ENCODE results near the gene TTYH1. TPM values are rescaled to one million over a fixed set of nuclear protein-coding genes. Genes with fewer than 3 reads are reported as not detected.

The TTYH1 gene
- polyA plus RNA-seq, 3 donors: 11.5 to 14.4 (median 14.1) TPM

GRCh38 chr19:54473892-54474372, 58.7 kb downstream of the TTYH1 start:
- no peak for DNase-seq

DNA sequence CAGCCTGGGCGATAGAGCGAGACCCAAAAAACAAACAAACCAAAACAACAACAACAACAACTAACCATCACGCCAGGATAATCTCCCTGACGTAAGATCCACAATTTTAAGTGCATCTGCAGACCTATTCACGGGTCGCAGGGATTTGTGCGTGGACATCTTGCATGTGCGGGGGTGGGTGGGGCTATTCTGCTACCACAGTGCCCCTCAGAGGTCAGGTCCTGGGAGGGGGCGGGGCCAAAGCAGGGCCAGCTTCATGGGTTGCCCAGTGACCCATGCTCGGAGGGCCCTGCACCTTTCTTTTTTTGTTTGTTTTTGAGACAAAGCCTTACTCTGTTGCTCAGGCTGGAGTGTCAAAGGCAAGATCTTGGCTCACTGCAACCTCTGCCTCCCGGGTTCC, 60.4 kb downstream of the TTYH1 start:
- DNase-seq: no peak

DNA sequence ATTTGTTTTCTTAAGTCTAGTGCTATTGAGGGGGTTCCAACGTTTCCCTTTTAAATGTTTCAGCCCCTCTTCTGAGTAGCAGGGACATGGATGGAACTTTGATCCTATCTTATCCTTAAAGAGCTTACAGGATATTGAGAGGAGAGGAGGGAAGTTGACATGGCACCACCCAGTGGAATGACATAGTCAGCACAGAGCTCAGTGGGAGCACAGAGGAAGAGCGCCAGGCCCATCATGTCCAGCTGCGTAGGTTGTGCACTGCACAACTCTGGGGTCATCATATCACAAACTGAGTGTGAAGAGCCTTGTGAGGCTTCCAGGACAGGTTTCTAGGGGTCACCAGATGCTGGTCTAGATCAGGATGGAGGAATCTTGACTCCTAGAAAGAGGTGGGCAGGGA, 62.4 kb downstream of the TTYH1 start:
- DNase-seq: no peak

- DNase-seq: peak; percentile 60
Measured at GRCh38 chr19:54478677-54479266, 63.5 kb downstream of the TTYH1 start.

GRCh38 chr19:54480051-54480450, 64.8 kb downstream of the TTYH1 start:
- no peak for DNase-seq

- peak; percentile 59 for DNase-seq
Measured at GRCh38 chr19:54481326-54481930, 66.2 kb downstream of the TTYH1 start.

GRCh38 chr19:54482889-54483288, 67.6 kb downstream of the TTYH1 start:
- DNase-seq: no peak

DNA sequence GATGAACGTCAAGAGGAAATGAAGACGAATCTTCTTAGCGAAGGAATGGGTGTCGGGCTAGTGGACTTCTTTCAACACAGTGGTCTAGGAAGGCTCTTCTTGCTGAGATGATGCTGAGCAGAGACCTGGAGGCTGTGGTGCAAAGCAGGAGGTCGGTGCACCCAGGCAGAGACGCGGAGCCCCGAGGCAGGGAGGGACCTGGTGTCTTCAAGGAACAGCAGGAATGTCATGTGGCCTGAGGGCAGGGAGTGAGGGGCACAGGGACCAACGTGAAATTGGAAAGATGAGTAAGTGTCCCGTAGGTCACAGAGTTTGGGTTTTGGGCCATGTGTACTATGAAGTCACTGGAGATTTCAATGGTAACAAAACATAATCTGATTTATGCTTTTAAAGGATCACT, 69.2 kb downstream of the TTYH1 start:
- DNase-seq: no peak

- no peak for DNase-seq
Measured at GRCh38 chr19:54485851-54486250, 70.6 kb downstream of the TTYH1 start.

Other genes starting within 250 kb of the TTYH1 start
- gene TMC4, start 242.3 kb upstream of the TTYH1 start, polyA plus RNA-seq (ENCODE audit: insufficient read length in 3 of 3): 10 to 100 TPM; 33.3 to 38.4 (median 35.7) TPM
- gene MBOAT7, start 225.9 kb upstream of the TTYH1 start, polyA plus RNA-seq (ENCODE audit: insufficient read length in 3 of 3): 10 to 100 TPM; 74.1 to 97.8 (median 84.2) TPM
- 10 to 100 TPM; 48.5 to 70.9 (median 67.9) TPM for gene TSEN34, start 224.2 kb upstream of the TTYH1 start, polyA plus RNA-seq (ENCODE audit: insufficient read length in 3 of 3)
- 1,000 to 10,000 TPM; 1,622 to 1,775 (median 1,767) TPM for gene RPS9, start 214.6 kb upstream of the TTYH1 start, polyA plus RNA-seq (ENCODE audit: insufficient read length in 3 of 3)
- 1 to 10 TPM; 1.6 to 2.4 (median 1.6) TPM for gene LILRB3, start 192.5 kb upstream of the TTYH1 start, polyA plus RNA-seq (ENCODE audit: insufficient read length in 3 of 3)
- under 1 TPM; 0.34 to 0.70 (median 0.53) TPM for gene LILRA6, start 172.7 kb upstream of the TTYH1 start, polyA plus RNA-seq (ENCODE audit: insufficient read length in 3 of 3)
- gene LILRB5, start 158.2 kb upstream of the TTYH1 start, polyA plus RNA-seq (ENCODE audit: insufficient read length in 3 of 3): 1 to 10 TPM; 1.7 to 2.2 (median 2.1) TPM
- 1 to 10 TPM in 2 of 3 donors, under 1 TPM in 1; 0.95 to 1.2 (median 1.0) TPM for gene LILRB2, start 134.4 kb upstream of the TTYH1 start, polyA plus RNA-seq (ENCODE audit: insufficient read length in 3 of 3)
- under 1 TPM; 0.33 to 0.38 (median 0.37) TPM for gene LILRA5, start 102.3 kb upstream of the TTYH1 start, polyA plus RNA-seq (ENCODE audit: insufficient read length in 3 of 3)
- under 1 TPM in 1 of 3 donors, not detected in 2; 0.07 TPM for gene LILRA4, start 76.3 kb upstream of the TTYH1 start, polyA plus RNA-seq (ENCODE audit: insufficient read length in 3 of 3)
- gene LAIR1, start 50.5 kb upstream of the TTYH1 start, polyA plus RNA-seq (ENCODE audit: insufficient read length in 3 of 3): 1 to 10 TPM; 3.6 to 7.3 (median 4.3) TPM
- gene LENG8, start 33.7 kb downstream of the TTYH1 start, polyA plus RNA-seq (ENCODE audit: insufficient read length in 3 of 3): 100 to 1,000 TPM; 156 to 228 (median 218) TPM
- gene LENG9, start 48.3 kb downstream of the TTYH1 start, polyA plus RNA-seq (ENCODE audit: insufficient read length in 3 of 3): 1 to 10 TPM; 1.9 to 2.4 (median 2.2) TPM
- 10 to 100 TPM; 27.1 to 46.5 (median 40.9) TPM for gene CDC42EP5, start 57.8 kb downstream of the TTYH1 start, polyA plus RNA-seq (ENCODE audit: insufficient read length in 3 of 3)
- gene LAIR2, start 87.4 kb downstream of the TTYH1 start, polyA plus RNA-seq (ENCODE audit: insufficient read length in 3 of 3): under 1 TPM in 1 of 3 donors, not detected in 2; 0.56 TPM
- 1 to 10 TPM in 1 of 3 donors, under 1 TPM in 2; 0.58 to 1.1 (median 0.73) TPM for gene LILRA2, start 158.3 kb downstream of the TTYH1 start, polyA plus RNA-seq (ENCODE audit: insufficient read length in 3 of 3)
- gene LILRA1, start 178.2 kb downstream of the TTYH1 start, polyA plus RNA-seq (ENCODE audit: insufficient read length in 3 of 3): under 1 TPM; 0.43 to 0.53 (median 0.53) TPM
- 1 to 10 TPM in 2 of 3 donors, under 1 TPM in 1; 0.91 to 1.4 (median 1.3) TPM for gene LILRB1, start 215.0 kb downstream of the TTYH1 start, polyA plus RNA-seq (ENCODE audit: insufficient read length in 3 of 3)
- gene LILRB4, start 247.5 kb downstream of the TTYH1 start, polyA plus RNA-seq (ENCODE audit: insufficient read length in 3 of 3): 1 to 10 TPM; 1.1 to 1.3 (median 1.2) TPM